PC-3 (cell line): ENCODE measurements around the gene RBBP8.

ENCODE experiments used
- CTCF ChIP-seq: fragments of 300-600 bp; sonication (generic); conservative IDR thresholded peaks from 2 replicates; pipeline ENCODE4 v1.5.1; 2017; ENCODE audit warnings: antibody characterized with exemption, low read depth, mild to moderate bottlenecking, low read length
- EZH2phosphoT487 ChIP-seq: fragments of 300-600 bp; sonication (generic); IDR thresholded peaks from 2 replicates; pipeline ENCODE4 v1.6.1; 2018; ENCODE audit warnings: mild to moderate bottlenecking, antibody characterized with exemption, low read length, borderline replicate concordance

- TF ChIP-seq CTCF = no peak
- TF ChIP-seq EZH2phosphoT487 = no peak
Observed at GRCh38 chr18:22933206-22933965, at the start of gene RBBP8.
